ENCODE measurements around the gene THSD7B.

THSD7B gene

DNA sequence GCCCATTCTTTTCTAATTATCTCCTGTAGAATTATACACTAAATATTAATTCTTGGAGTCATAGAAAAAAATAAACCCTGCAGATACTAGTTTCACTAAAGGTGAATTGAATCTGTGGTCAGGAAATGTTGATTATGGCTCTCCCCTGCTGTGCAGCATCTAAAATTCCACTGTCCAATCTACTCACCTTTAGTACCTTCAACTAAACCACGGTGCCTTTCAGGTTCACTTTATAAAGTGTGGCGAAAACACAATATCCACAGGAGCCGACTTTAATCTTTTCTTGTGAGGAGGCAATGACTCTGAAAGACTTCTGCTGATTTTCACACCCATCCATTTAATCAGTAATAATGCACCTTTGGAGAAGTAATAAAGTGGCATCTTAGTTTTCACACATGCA lies 402.3 kb downstream of the THSD7B start:
- DNase-seq: no peak

DNA sequence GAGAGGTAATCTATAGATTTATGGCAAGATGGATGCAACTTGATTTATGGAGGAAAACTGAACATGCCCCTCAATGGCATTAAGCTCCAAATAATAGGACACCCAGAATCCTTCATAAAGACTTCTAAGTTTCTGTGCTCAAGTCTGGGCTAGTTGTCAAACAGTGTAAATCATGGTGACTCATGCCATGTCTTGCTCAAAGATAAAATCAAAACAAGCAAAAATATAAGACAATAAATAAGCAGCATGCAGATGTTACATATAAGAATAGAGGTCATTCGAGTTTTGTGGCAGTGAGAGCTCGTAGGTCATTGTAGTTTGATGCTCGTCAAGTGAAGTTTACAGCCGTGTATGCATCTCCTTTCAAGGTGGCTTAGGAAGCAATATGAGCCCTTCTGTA lies 403.2 kb downstream of the THSD7B start:
- no peak for DNase-seq

DNA sequence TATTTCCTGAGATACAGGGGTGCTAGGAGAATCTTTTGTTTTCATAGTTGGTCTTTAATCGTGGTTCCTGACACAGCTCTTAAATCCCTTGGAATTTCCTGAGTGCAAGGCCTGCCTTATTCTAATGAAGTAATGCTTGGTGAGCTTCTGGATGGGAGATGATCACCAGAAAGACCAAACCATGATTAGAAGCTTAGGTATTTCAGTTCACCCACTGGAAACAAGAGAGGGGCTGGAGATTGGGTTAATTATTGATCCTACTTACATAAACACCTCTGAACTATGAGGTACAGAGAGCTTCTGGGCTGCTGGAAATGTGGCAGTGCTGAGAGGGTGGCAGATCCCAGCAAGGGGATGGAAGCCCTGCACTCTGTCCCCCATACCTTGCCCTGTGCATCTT lies 406.8 kb downstream of the THSD7B start:
- DNase-seq: no peak

DNA sequence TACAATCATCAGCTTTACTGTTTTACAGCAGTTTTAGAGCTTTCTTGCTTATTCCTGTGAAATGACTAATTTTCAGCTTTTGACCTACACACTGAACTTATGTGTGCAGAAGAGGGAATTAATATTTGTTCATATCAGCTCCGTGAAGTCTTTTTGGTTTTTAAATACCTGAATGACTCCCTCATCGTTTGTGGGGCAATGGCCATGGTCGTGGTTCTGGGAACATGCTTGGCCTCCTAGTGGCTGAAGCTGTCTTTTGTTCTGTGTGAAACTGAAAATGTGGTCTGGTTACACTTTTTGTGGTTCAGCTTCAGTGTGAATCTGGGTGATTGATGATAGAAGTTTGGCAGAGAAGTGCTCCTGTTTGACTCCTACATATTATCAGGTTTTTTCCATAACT lies 408.1 kb downstream of the THSD7B start:
- DNase-seq: no peak

DNA sequence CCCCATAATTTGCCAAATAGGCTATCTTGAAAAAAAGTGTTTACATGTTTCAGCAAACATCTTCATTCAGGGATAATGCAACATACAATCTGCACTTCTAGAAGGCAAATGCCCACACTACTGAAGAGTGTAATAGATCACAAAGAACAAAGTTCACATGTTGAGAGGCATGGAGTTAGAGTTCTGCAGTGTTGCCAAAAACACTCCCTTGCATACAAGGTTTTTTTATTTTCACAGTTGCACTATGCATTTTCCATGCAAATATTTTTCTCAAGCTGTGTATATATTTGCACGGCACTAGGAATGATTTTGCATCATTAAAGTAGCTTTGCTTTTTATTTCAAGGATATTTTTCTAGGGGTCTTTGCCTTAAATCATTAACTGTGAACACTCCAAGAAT lies 409.9 kb downstream of the THSD7B start:
- DNase-seq: no peak

DNA sequence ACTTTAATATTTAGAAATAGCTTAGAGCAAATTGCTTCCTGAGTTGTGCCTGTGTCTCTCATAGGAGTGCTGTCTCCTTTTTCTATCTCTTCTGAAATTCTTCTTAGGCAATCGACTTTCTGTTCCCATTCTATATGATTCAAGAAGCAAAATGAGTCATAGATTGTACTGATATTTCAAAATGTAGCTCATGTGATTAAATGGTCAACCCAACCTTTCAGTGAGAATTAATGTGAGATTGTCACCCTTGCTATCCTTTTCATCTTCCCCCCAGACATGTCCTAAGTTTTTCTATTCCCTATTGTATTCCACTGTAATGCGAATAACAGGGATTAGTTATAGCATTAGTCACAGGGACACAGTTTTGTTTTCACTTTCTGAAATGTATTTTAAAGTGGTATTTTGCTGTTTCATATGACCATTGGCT lies 413.6 kb downstream of the THSD7B start:
- DNase-seq: no peak

DNA sequence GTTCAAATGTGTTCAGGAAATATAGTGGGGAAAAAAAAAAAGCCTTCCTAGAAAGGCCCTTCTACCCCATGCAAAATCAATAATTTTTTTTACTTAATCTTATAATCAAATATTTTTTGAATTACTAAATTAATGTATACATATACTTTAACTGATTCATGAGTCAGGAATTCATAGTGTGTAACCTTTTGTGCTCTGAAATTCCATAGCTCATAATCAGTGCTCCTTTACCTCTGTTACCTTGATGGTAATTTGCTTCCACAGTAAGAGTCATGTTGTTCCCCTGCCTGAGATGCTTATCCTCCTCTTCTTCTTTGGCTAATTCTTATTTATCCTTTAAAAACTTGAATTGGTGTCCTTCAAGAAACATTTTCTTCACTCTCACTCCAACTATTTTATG lies 414.2 kb downstream of the THSD7B start:
- DNase-seq: no peak

DNA sequence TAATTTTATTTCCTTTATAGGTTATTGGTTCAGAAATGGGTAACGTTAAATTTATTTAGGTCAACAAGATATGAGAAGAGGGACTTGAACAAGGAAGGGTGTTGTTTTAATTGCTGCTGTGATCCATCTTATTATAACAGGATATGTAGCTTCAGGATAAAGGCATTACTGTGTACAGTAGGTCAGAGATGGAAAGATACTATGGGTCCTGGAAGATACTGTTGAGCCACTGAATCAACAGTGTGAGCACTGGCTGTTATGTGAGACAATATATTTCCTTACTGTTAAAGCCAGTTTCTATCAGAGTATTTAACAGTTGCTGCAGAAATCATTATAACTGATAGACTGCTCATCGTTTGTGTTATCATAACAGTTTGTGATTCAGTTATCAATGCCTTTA lies 414.7 kb downstream of the THSD7B start:
- no peak for DNase-seq

DNA sequence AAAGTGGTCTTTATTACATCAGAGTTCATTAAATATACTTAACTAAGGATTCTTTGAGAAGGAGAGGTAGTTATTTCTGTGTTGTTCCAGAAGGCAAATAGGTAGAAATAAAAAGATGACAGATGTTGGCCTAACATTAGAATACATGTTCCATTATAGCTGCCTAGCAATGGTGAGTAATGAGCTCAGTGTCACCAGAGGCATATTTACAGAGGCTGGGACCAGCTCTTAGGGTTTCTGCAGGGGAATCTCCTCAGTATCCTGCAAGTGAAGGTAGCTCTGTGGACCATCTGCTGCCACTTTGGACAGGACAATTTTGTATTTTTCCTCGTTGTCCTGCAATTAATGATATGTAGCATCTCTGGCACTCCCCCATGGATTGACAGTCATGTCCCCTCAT lies 416.0 kb downstream of the THSD7B start:
- no peak for DNase-seq

DNA sequence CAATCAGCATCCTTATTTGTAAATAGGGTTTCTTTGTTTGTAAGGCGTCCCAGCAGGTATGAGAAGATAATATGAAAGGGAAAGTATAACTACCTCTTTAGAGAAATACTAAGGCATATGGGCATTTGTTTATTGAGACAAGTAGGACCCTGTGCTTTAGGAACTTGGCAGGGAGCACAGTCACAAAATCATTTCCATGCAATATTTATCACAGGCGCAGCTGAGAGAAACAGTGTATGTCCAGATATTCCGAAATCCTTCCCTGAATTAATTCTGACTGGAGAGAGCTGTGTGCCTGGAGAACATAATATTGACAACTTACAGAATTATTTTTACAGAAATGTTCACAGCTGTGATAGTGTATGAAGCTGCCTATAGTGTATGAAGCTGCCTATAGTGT lies 416.7 kb downstream of the THSD7B start:
- DNase-seq: no peak

DNA sequence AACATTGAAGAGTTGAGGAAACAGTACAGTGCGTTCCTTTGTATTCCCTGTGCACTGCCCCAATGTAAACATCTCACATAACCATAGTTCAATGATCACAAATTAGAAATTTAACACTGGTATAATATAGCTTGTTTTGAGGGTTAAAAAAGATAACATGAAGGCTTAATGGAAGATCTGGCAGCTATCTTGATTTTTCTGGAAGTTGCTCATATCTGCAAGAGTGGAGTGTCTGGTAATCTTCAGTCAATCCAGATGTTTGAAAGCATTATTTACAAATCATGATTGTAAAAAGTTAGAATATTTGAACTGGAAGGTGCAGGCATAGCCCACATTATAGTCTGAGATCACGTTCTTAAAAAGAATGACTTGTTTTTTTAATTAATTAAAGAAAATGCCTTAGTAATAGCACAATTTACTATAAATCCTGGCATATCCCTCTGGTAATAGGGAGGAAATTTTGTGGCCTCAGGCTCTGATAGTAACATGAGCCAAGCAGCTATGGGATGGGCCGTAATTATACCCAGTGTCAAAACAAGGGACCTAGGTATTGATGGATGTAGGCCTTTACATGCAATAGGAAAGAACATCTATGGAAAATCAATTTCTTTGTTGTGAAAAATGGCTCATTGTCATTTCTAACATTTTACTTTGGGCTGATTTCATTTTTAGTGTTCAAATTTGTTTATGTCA lies 418.0 kb downstream of the THSD7B start:
- no peak for DNase-seq

DNA sequence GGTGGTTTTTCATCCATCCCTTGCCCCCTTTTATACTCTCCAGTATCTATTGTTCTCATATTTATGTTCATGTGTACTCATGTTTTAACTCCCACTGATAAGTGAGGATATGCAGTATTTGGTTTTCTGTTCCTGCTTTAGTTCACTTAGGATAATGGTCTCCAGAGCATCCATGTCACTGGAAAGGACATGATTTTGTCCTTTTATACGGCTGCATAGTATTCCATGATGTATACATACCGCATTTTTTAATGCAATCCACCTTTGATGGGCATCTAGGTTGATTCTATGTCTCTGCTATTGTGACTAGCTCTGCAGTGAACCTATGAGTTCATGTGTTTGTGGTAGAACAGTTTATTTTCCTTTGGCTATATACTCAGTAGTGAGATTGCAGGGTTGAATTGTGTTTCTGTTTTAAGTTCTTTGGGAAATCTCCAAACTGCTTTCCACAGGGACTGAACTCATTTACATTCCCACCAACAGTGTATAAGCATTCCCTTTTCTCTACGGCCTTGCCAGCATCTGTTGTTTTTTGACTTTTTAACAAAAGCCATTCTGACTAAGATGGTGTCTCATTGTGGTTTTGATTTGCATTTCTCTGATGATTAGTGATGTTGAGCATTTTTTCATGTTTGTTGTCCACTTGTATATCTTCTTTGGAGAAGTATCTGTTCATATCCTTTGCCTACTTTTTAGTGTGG lies 420.2 kb downstream of the THSD7B start:
- DNase-seq: no peak

DNA sequence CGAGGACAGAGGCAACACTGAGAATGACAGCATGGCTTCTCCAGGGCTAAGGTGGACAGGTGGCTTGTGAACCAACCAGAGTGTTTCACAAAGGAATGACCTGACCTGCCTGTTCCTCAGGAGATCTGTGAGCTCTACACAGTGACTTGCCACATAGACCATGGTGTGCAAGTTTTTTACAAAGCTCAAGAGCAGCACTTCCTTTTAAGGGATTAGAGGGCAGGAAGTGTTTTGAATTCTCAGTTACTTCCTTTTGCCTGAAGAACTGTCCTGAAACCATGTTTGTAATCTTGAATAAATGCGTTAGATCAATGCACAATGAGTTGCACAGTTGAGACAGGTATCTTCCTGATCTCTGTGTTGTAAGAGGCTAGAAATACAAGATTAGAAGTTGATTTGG lies 421.9 kb downstream of the THSD7B start:
- no peak for DNase-seq

DNA sequence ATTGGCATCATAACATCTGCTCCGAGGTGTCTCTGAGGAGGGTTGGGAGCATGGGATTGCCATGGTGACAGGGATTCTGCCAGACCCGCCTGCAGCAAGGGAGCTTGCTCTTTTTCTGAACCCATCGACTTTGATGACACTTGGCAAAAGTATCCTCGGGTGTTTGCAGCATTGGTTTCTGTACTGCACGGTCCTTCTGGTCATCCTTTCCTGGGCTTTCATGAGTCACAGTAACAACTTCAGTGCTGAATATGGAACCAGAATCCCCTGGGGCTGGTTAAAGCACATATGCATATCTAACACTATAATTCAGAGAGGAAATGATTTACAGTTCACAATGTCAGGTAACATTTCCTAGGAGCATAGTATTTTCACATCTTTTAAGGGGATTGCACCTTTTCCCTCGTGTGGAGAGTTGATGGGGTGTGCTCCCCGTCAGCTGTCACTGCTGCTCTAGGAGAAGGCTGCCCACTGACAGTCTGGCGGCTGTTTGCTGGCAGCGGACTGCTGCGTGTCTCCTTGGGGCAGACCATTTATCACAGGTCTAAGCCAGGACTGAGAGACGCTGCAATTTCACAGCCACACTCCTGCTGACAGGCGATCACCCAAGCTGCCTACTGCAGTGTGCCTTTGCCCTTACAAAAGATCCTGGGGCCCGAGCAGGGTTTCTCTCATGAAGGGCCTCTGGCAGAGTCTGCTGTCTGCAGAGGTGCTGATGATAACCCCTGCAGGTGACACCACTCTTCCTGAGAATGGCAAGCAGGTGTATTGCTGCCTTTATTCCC lies 425.3 kb downstream of the THSD7B start:
- no peak for DNase-seq

DNA sequence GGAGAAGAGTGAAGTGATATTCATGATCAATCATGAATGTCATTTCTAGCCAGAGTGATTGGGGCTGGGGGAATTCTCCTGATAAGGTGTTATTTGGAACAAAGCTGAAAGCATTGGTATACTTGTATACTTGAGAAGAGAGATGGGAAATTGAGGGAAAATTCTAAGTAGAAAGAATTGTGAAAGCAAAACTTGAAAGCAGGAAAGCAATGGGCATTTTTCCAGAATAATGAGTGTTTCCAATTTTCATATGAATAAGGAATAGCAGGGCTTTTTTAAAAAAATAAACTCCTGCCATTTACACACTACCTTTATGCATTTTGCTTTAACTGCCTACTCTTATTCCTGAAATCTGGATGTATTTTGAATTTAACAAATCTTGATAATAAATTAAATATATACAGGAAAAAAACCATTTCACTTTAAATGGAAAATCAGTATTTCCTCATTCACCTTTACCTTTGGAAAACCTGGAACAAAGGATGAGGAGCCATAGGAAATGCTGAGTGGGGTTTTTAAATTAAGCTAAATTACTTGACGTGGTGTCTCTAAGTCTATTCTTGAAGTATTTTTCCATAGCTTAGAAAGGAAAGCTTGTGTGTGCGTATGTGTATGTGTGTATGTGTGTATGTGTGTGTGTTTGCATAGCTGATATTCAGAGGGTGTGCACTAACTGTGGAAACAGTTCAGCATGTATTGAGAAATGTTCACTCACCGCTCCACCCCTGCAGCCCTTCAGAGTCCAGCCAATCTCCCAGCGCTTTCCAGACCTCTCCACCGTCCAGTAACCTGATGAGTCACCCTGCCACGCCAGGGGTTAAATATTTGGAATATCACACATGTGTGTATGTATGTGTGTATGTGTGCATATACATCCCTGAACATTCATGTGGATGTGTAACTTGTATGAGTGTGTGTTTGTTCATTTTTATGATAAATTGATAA lies 427.3 kb downstream of the THSD7B start:
- DNase-seq: no peak

DNA sequence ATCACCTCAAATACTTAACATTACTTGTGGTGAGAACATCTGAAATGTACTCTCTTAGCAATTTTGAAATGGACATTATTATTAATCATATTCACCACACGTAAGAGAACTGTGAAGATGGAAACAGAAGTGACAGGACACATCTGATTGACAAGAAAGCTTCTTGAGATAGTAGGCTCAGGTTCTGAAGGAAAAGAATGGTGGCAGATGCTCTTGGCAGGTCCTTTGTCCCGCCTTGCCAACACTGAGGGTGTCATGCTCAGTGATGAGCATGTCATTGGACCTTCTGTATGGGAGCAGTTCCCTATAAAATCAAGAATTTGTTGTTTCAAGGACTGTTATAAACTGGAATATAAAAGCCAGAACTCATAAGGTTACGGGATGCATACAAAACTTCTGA lies 428.1 kb downstream of the THSD7B start:
- no peak for DNase-seq

DNA sequence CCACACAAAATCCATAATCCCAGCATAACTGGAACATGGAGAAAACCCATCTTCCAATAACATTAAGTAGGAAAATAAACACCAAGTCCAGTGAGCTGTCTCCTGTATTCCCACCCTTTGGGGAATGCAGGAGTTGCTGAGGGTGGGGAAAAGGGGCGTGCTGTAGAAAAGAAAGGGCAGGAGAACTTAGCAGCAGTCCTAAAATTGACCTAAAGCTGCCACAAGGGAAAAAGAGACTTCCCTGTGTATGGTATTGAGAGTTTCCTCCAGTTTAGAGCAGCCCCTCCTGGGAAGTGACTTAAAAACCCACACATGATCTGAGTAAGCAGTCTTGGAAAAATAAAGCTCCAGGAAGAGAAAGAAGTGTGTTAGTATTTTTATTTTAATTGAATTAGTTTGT lies 428.8 kb downstream of the THSD7B start:
- no peak for DNase-seq

DNA sequence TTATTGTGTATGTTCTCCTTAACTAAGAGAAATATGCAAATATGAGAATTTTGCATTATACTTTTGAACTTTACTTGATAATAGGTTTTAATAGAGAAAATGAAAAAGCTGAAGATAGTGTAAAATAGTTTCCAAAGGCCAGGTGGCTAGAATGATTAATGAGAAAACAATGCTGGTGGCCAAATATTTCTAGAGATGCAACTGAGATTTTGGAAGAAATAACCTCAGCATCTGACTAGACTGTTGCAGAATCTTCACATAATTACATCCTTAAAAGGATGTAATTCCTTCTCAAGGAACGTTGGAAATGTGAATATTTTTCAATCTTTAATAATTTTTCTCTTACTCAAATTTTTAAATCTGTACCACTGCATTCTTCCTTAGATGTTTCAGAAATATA lies 434.4 kb downstream of the THSD7B start:
- DNase-seq: no peak

DNA sequence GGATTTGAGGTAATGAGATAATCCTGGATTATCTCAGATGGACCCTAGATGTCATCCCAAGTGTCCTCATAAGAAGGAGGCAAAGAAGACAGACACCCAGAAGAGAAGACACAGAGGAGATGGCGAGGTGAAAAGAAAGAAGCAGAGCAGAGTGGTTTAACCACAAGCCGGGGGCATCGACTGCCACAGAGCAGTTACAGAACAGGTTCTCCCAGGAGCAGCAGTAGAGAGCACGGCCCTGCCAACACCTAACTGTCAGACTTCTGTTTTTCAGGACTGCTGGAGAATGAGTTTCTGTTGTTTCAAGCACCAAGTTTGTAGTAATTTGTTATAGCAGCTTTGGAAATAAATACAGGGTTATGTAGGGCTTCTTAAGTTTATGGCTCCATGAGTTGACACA lies 437.0 kb downstream of the THSD7B start:
- no peak for DNase-seq

DNA sequence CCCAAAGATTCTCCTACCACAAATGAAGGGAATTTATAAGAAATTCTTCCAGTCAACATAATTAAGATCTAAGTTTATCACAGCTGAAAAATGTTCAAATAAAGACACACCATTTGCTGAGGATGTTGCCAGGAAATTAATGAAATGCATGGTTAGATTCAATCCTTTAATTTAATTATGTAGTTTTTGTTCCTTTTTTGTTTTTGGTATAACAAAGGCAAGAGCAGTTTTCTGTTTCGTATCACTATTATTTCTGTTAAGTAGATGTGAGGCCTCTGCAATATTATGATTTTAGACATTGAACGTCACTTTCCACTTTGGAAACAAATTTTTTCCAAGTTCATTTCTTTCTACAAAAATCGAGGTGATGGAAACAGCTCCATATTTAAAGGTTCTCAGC lies 440.0 kb downstream of the THSD7B start:
- DNase-seq: no peak

DNA sequence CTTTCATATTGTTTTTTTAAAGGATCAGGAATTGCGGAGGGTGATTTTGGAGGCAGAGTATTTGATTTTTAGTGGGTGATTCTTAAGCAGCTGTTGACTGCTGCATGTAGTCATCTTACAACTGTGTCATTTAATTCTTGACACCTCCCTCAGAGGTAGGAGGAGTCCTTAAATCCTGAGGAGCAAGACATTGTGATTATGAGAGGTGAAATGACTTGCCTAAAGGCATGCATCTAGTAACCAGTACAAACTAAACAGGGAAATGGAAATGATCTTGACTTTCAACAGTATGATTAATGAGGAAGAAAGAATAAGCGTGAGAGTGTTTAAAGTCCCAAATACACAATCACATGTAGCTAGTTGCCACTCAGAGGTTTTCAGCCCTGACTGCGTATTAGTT lies 440.7 kb downstream of the THSD7B start:
- DNase-seq: no peak

DNA sequence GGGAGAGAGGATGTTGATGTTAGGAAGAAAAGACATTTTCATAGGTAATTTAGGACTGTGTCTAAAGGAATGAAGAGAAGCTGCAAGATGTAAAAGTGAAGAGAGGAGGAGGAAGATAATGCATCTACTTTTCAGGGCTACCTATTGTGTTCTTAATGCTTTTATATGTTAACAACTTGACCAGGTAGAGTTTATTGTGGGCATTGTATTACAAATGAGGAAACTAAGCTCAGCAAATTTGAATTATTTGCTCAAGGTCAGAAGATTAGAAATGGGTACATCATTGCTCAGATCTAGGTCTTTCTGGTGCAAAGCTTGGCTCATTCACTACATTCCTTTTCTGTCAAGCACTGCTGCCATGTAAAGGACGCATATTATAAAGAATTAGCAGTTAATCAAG lies 441.7 kb downstream of the THSD7B start:
- DNase-seq: no peak

DNA sequence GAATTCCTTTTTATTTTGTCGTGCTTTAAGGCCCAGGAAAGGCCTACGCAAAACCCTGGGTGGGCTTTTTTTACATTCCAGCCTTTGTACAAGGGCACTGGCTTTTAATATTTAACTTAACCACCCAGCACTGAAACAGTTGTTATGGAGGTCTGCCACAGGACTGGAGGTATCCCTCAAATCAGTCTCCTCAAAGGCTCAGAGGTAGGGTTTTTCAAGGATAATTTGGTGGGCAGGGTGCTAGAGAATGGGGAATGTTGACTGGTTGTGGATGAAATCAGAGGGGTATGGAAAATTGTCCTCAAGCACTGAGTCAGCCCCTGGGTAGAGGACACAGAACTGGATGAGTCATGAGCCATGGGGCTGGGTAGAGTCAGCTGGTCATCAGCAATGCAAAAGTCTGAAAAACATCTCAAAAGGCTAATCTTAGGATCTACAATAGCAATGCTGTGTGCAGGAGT lies 443.1 kb downstream of the THSD7B start:
- no peak for DNase-seq

All from stimulated activated naive CD4-positive, alpha-beta T cell (primary cell).